ENCODE measurements around the gene COPZ2.
"Not testable (repeated sequence)": the region's sequence is repeated elsewhere in the genome, so short reads cannot be mapped to it uniquely, and the experiment has no call there.

COPZ2 gene

GRCh38 chr17:47992216-47992615 is 45.4 kb downstream of the COPZ2 start:
- peaks cover 7% of the 10 kb centered on the region for H3K27me3 Mint-ChIP-seq
- ATAC-seq, result no peak
- no peak overlapping the region for H3K27ac Mint-ChIP-seq
- peaks cover 6% of the 10 kb centered on the region for H3K4me1 Mint-ChIP-seq
- H3K4me3 Mint-ChIP-seq, result no peak overlapping the region
- no peaks in the 10 kb centered on the region for H3K9me3 Mint-ChIP-seq
- no peak for DNase-seq

GRCh38 chr17:47990962-47991731 is 46.5 kb downstream of the COPZ2 start:
- no peaks in the 10 kb centered on the region for H3K9me3 Mint-ChIP-seq
- H3K27ac Mint-ChIP-seq, result no peak overlapping the region
- no peak for ATAC-seq
- DNase-seq, result no peak
- H3K27me3 Mint-ChIP-seq, result peaks cover 7% of the 10 kb centered on the region
- H3K4me1 Mint-ChIP-seq, result peaks cover 6% of the 10 kb centered on the region
- no peak overlapping the region for H3K4me3 Mint-ChIP-seq

GRCh38 chr17:47989700-47990099 is 47.9 kb downstream of the COPZ2 start:
- Mint-ChIP-seq H3K4me1 (peaks cover 6% of the 10 kb centered on the region), H3K9me3 (no peaks in the 10 kb centered on the region), H3K27ac (no peak overlapping the region), H3K4me3 (no peak overlapping the region), H3K27me3 (peaks cover 7% of the 10 kb centered on the region)
- no peak for DNase-seq
- ATAC-seq, result no peak

- ATAC-seq (no peak), DNase-seq (no peak)
- peaks cover 6% of the 10 kb centered on the region for H3K4me1 Mint-ChIP-seq
- no peak overlapping the region for H3K4me3 Mint-ChIP-seq
- no peaks in the 10 kb centered on the region for H3K9me3 Mint-ChIP-seq
- H3K27me3 Mint-ChIP-seq, result peaks cover 7% of the 10 kb centered on the region
- H3K27ac Mint-ChIP-seq, result peak overlapping the region in 1 of 2 donors; percentile 19
Observed at GRCh38 chr17:47989159-47989558, 48.4 kb downstream of the COPZ2 start.

GRCh38 chr17:47988445-47988844 is 49.2 kb downstream of the COPZ2 start:
- not testable (repeated sequence) for H3K4me3 Mint-ChIP-seq, H3K27ac Mint-ChIP-seq, ATAC-seq, H3K4me1 Mint-ChIP-seq, DNase-seq, H3K27me3 Mint-ChIP-seq, H3K9me3 Mint-ChIP-seq

GRCh38 chr17:47987240-47987835 is 50.3 kb downstream of the COPZ2 start:
- Mint-ChIP-seq H3K4me3 (no peak overlapping the region), H3K9me3 (no peaks in the 10 kb centered on the region), H3K27ac (no peak overlapping the region), H3K27me3 (no peaks in the 10 kb centered on the region), H3K4me1 (peaks cover 6% of the 10 kb centered on the region)
- ATAC-seq (no peak), DNase-seq (no peak)

GRCh38 chr17:47986520-47986919 is 51.1 kb downstream of the COPZ2 start:
- Mint-ChIP-seq H3K4me3 (no peak overlapping the region), H3K9me3 (no peaks in the 10 kb centered on the region), H3K27me3 (no peaks in the 10 kb centered on the region), H3K4me1 (peaks cover 9% of the 10 kb centered on the region), H3K27ac (peak overlapping the region in 1 of 2 donors; percentile 69)
- ATAC-seq (no peak), DNase-seq (no peak)

- ATAC-seq (no peak), DNase-seq (no peak)
- H3K27me3 Mint-ChIP-seq, result no peaks in the 10 kb centered on the region
- H3K4me1 Mint-ChIP-seq, result peaks cover 15% of the 10 kb centered on the region
- H3K9me3 Mint-ChIP-seq, result no peaks in the 10 kb centered on the region
- H3K4me3 Mint-ChIP-seq, result no peak overlapping the region
- H3K27ac Mint-ChIP-seq, result no peak overlapping the region
Observed at GRCh38 chr17:47983492-47984223, 53.9 kb downstream of the COPZ2 start.

- DNase-seq (no peak), ATAC-seq (no peak)
- H3K27me3 Mint-ChIP-seq, result no peaks in the 10 kb centered on the region
- H3K4me3 Mint-ChIP-seq, result no peak overlapping the region
- H3K27ac Mint-ChIP-seq, result peak overlapping the region in 1 of 2 donors; percentile 12
- H3K9me3 Mint-ChIP-seq, result no peaks in the 10 kb centered on the region
- H3K4me1 Mint-ChIP-seq, result peaks cover 15% of the 10 kb centered on the region
Observed at GRCh38 chr17:47982645-47983390, 54.8 kb downstream of the COPZ2 start.

GRCh38 chr17:47982091-47982617 is 55.4 kb downstream of the COPZ2 start:
- H3K27me3 Mint-ChIP-seq, result no peaks in the 10 kb centered on the region
- no peaks in the 10 kb centered on the region for H3K9me3 Mint-ChIP-seq
- ATAC-seq (no peak), DNase-seq (no peak)
- H3K27ac Mint-ChIP-seq, result peak overlapping the region in 1 of 2 donors; percentile 12
- H3K4me1 Mint-ChIP-seq, result peaks cover 15% of the 10 kb centered on the region
- H3K4me3 Mint-ChIP-seq, result no peak overlapping the region

- DNase-seq (no peak), ATAC-seq (no peak)
- Mint-ChIP-seq H3K4me1 (peaks cover 15% of the 10 kb centered on the region), H3K9me3 (no peaks in the 10 kb centered on the region), H3K4me3 (no peak overlapping the region), H3K27ac (no peak overlapping the region), H3K27me3 (no peaks in the 10 kb centered on the region)
Observed at GRCh38 chr17:47981462-47981861, 56.1 kb downstream of the COPZ2 start.

GRCh38 chr17:47980541-47980940 is 57.1 kb downstream of the COPZ2 start:
- H3K9me3 Mint-ChIP-seq, result no peaks in the 10 kb centered on the region
- peaks cover 15% of the 10 kb centered on the region for H3K4me1 Mint-ChIP-seq
- H3K4me3 Mint-ChIP-seq, result no peak overlapping the region
- no peak for DNase-seq
- no peaks in the 10 kb centered on the region for H3K27me3 Mint-ChIP-seq
- peak overlapping the region in 1 of 2 donors; percentile 63 for H3K27ac Mint-ChIP-seq
- no peak for ATAC-seq

- ATAC-seq, result peak; percentile 84
- Mint-ChIP-seq H3K4me3 (no peak overlapping the region), H3K4me1 (peaks cover 23% of the 10 kb centered on the region), H3K9me3 (no peaks in the 10 kb centered on the region), H3K27ac (no peak overlapping the region), H3K27me3 (no peaks in the 10 kb centered on the region)
- peak; percentile 33 to 42 for DNase-seq
Observed at GRCh38 chr17:47978324-47978723, 59.3 kb downstream of the COPZ2 start.

Data from stimulated activated naive CD8-positive, alpha-beta T cell treated with anti-CD3 and anti-CD28 coated beads, Interleukin-15, amount 100 ng/mL, for 72 hours (primary cell).